MM.1S (cell line): ENCODE results near the gene TRIM28.
A peak's percentile ranks its signal among the peaks of the same experiment; 100 is the strongest.

Experiments used
- DNase-seq: peaks from one replicate; pipeline ENCODE4 v3.0.0-alpha.2; 2015
- H2AFZ ChIP-seq: fragments of 300-600 bp; sonication (generic); 2 replicates; pipeline ENCODE4 v1.6.0; 2016; ENCODE audit warnings: antibody characterized with exemption, low read length
- H3F3A ChIP-seq: fragments of 300-600 bp; sonication (generic); 2 replicates; pipeline ENCODE4 v1.6.1; 2016; ENCODE audit warnings: mild to moderate bottlenecking, antibody characterized with exemption, low read length, moderate library complexity, mixed read lengths; ENCODE audit not compliant: insufficient read depth
- H3K27ac ChIP-seq: fragments of 300-600 bp; sonication (generic); 2 replicates; pipeline ENCODE4 v1.5.1; 2016; ENCODE audit warnings: mild to moderate bottlenecking, low read length
- H3K27me3 ChIP-seq: fragments of 300-600 bp; sonication (generic); replicated peaks from 2 replicates; pipeline ENCODE4 v1.6.0; 2016; ENCODE audit warnings: low read length; ENCODE audit not compliant: insufficient read depth
- H3K36me3 ChIP-seq: fragments of 300-600 bp; sonication (generic); replicated peaks from 2 replicates; pipeline ENCODE4 v1.6.1; 2016; ENCODE audit warnings: mild to moderate bottlenecking, low read length, mixed read lengths; ENCODE audit not compliant: insufficient read depth
- H3K4me1 ChIP-seq: fragments of 300-600 bp; sonication (generic); 2 replicates; pipeline ENCODE4 v1.6.1; 2016; ENCODE audit warnings: low read length, mixed read lengths
- H3K4me2 ChIP-seq: fragments of 300-600 bp; sonication (generic); 2 replicates; pipeline ENCODE4 v1.6.0; 2016; ENCODE audit warnings: low read depth, low read length
- H3K4me3 ChIP-seq: fragments of 300-600 bp; sonication (generic); 2 replicates; pipeline ENCODE4 v1.5.1; 2016; ENCODE audit warnings: low read length, mixed read lengths
- H3K79me2 ChIP-seq: fragments of 300-600 bp; sonication (generic); 2 replicates; pipeline ENCODE4 v1.6.1; 2016; ENCODE audit warnings: mixed run types, low read length, mixed read lengths
- H3K9ac ChIP-seq: fragments of 300-600 bp; sonication (generic); 2 replicates; pipeline ENCODE4 v1.6.1; 2016; ENCODE audit warnings: low read length, mixed read lengths
- H3K9me2 ChIP-seq: fragments of 300-600 bp; sonication (generic); replicated peaks from 2 replicates; pipeline ENCODE4 v1.6.1; 2016; ENCODE audit warnings: mild to moderate bottlenecking, low read length, mixed read lengths; ENCODE audit not compliant: insufficient read depth
- H3K9me3 ChIP-seq: fragments of 300-600 bp; sonication (generic); replicated peaks from 2 replicates; pipeline ENCODE4 v1.6.1; 2016; ENCODE audit warnings: mild to moderate bottlenecking, low read length, mixed read lengths; ENCODE audit not compliant: insufficient read depth
- H4K20me1 ChIP-seq: fragments of 300-600 bp; sonication (generic); 2 replicates; pipeline ENCODE4 v1.6.1; 2016; ENCODE audit warnings: mild to moderate bottlenecking, low read length, moderate library complexity, mixed read lengths; ENCODE audit not compliant: insufficient read depth
- EZH2 ChIP-seq: fragments of 300-600 bp; sonication (generic); optimal IDR thresholded peaks from 2 replicates; pipeline ENCODE3; 2017; ENCODE audit warnings: low read depth, mild to moderate bottlenecking, antibody characterized with exemption, low read length, mixed read lengths
- EZH2phosphoT487 ChIP-seq: fragments of 300-600 bp; sonication (generic); IDR thresholded peaks from 2 replicates; pipeline ENCODE4 v1.6.1; 2018; ENCODE audit warnings: antibody characterized with exemption, low read length
- TF ChIP-seq, protein P1 (sequence below): fragments of 300-600 bp; sonication (generic); IDR thresholded peaks from 2 replicates; pipeline ENCODE4 v1.5.1; 2016; ENCODE audit warnings: antibody characterized with exemption, low read length, mixed read lengths

TRIM28 gene

DNA sequence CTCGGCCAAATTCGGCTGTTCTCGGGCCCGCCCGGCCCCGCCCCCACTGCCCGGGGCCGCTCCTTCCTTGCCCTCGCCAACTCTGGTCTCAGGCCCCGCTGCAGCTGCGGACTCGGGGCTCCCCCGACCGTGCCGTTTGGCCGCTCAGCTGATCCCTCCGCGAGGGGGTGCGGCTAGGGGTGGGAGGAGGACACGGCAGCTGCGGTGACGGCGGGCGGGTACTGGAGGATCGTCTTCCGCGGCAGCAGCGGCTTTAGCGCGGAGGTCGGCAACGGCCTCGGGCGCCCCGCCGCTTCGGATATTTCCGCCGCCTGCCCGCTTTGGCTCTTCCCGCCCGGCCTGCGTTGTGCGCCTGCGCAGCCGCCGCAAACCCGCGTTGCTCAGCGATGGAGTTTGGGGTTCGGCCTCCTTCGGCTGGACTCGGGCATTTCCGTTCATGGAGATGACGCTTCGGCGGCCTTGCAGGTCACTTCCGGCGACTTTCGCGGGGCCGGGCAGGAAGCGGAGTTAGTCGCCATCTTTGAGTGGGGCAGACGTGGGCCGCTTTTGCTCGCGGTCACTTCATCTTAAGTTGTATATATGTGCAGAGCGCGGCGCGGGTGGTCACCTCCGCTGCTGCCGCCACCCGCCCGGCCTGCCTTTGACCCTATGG, 14.9 kb downstream of the TRIM28 start:
- H2AFZ ChIP-seq = peak overlapping the region; percentile 56; the same call in 1 of the 2 replicates
- H3K4me1 ChIP-seq = peaks cover 26% of the 10 kb centered on the region
- H3K4me3 ChIP-seq = peak overlapping the region; percentile 82
- peak; percentile 99 for DNase-seq
- TF ChIP-seq EZH2 (no peak), EZH2phosphoT487 (no peak)
- TF ChIP-seq, protein P1, sequence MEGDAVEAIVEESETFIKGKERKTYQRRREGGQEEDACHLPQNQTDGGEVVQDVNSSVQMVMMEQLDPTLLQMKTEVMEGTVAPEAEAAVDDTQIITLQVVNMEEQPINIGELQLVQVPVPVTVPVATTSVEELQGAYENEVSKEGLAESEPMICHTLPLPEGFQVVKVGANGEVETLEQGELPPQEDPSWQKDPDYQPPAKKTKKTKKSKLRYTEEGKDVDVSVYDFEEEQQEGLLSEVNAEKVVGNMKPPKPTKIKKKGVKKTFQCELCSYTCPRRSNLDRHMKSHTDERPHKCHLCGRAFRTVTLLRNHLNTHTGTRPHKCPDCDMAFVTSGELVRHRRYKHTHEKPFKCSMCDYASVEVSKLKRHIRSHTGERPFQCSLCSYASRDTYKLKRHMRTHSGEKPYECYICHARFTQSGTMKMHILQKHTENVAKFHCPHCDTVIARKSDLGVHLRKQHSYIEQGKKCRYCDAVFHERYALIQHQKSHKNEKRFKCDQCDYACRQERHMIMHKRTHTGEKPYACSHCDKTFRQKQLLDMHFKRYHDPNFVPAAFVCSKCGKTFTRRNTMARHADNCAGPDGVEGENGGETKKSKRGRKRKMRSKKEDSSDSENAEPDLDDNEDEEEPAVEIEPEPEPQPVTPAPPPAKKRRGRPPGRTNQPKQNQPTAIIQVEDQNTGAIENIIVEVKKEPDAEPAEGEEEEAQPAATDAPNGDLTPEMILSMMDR = no peak
- peak overlapping the region; percentile 99 for H3K9ac ChIP-seq
- H3K9me2 ChIP-seq = no peaks in the 10 kb centered on the region
- peak overlapping the region; percentile 75 for H3K4me2 ChIP-seq
- no peaks in the 10 kb centered on the region for H4K20me1 ChIP-seq
- H3K9me3 ChIP-seq = no peaks in the 10 kb centered on the region
- no peaks in the 10 kb centered on the region for H3K36me3 ChIP-seq
- peaks cover 38% of the 10 kb centered on the region for H3K79me2 ChIP-seq
- H3K27me3 ChIP-seq = no peaks in the 10 kb centered on the region
- H3K27ac ChIP-seq = peak overlapping the region; percentile 96
- peaks cover 45% of the 10 kb centered on the region for H3F3A ChIP-seq

DNA sequence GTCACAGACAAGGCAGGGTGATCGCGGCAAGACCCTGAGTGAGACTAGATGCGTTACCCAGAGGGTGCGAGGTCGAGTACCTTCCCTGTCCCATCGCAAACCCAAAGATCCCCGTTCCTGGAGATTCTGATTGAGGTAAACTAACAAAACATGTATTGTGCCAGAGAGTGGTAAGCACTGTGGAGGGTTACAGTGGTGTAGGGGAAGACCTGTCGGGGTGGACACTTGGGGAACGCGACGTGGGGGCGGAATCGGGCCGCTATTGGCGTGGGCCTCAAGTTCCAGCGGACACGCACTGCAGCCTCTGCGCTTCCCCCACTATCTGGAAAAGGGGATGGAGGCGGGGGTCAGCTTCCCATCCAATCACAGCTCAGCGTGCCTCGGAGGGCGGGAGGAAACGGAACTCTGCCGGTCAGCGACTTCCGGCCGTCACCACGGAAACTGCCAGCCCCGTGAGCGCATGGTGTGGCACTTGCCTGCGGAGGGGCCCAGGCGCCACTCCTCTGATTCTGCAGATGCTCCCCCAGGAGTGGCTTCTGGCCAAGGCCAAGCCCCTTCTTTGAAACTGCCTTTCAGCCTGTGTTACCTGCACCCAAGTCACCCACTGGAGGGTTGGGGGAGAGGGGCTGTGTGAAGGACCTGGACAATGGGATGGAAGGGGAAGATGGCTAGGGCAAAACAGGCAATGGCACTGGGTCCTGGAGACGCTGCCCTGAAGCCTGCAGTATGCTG, 15.6 kb downstream of the TRIM28 start:
- no peaks in the 10 kb centered on the region for H3K9me3 ChIP-seq
- H3K27me3 ChIP-seq = no peaks in the 10 kb centered on the region
- peak overlapping the region; percentile 96 for H3K27ac ChIP-seq
- peaks cover 38% of the 10 kb centered on the region for H3F3A ChIP-seq
- no peaks in the 10 kb centered on the region for H3K36me3 ChIP-seq
- H3K9me2 ChIP-seq = no peaks in the 10 kb centered on the region
- H3K4me3 ChIP-seq = peak overlapping the region; percentile 82
- peak overlapping the region; percentile 99 for H3K9ac ChIP-seq
- TF ChIP-seq, protein P1 = no peak
- TF ChIP-seq EZH2 = no peak
- no peak for TF ChIP-seq EZH2phosphoT487
- H4K20me1 ChIP-seq = no peaks in the 10 kb centered on the region
- H3K79me2 ChIP-seq = peaks cover 31% of the 10 kb centered on the region
- H2AFZ ChIP-seq = peak overlapping the region; percentile 28; the same call in 1 of the 2 replicates
- H3K4me1 ChIP-seq = peaks cover 26% of the 10 kb centered on the region
- H3K4me2 ChIP-seq = peak overlapping the region; percentile 74
- DNase-seq = peak; percentile 94

DNA sequence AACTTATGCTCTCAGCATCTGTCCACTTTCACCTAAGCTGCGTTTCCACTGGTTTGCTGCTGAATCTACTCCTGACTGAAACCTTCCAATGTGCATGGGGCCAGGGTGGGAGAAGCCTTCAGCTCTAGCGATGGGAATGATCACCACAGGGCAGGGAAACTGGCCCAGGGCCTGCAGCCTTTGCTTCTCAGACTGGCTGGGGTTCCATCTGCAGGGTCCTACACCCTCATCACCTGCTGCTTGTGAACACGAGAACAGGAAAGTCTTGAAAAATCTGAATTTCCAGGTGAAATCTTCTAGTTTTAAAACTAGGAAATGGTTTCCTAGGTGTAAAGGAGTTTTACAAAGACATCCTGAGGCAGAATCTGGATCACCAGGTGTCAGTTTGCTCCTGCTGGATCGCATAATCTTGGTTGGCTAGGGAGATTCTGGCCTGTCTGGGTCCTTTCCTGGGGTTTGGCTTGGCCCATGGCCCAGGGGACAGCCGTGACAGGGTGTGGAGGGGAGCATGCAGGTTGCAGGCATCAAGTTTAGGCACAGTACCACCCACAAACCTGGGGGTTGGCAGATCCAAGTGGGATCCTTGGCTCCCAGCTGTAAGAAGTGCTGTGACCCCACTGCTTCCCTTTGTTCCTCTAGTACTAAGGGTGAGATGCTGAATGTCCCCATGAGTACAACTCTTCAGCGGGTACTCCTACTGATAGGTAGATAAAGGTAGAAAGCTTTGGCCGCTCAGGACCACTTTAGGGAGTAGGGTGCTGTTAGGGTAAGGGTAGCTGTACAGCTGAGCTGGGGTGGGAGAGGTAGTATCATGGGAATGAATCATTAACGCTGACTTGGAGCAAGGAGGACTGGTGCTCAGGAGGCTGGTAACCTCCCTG, 16.4 kb downstream of the TRIM28 start:
- Histone ChIP-seq H2AFZ (peak overlapping the region; percentile 28; the same call in 1 of the 2 replicates), H3K4me3 (peak overlapping the region; percentile 82), H3K27ac (peak overlapping the region; percentile 96), H3K4me1 (peaks cover 24% of the 10 kb centered on the region), H3K4me2 (peak overlapping the region; percentile 74), H3F3A (peaks cover 31% of the 10 kb centered on the region; the same call in 1 of the 2 replicates), H3K36me3 (no peaks in the 10 kb centered on the region), H4K20me1 (no peaks in the 10 kb centered on the region), H3K27me3 (no peaks in the 10 kb centered on the region), H3K9me3 (no peaks in the 10 kb centered on the region), H3K9me2 (no peaks in the 10 kb centered on the region), H3K79me2 (peaks cover 28% of the 10 kb centered on the region), H3K9ac (peak overlapping the region; percentile 99; the same call in 1 of the 2 replicates)
- TF ChIP-seq, protein P1 = no peak
- no peak for TF ChIP-seq EZH2
- TF ChIP-seq EZH2phosphoT487 = no peak
- no peak for DNase-seq
